Activated T-helper 1 cell treated with anti-CD3 and anti-CD28 coated beads, Interleukin-12 subunit alpha, Interleukin-12 subunit beta, Interleukin-2, Interleukin-4 antibody, amounts not matched to agents 30 ng/mL and 10 ng/mL and 1 ng/mL, durations not matched to agents 14 hours and 24 hours and 36 hours (primary cell): Measurements from ENCODE around the gene GNRHR. TPM values are rescaled to one million over a fixed set of nuclear protein-coding genes. Genes with fewer than 3 reads are reported as not detected.

Source experiments
- total RNA-seq: library from RNA; stranded (reverse); gene quantifications from 2 replicates; pipeline ENCODE4 v1.2.3, GENCODE V29; 2022

GNRHR gene
- total RNA-seq, 1 donor from 2014 or later = not detected

Other genes with a start within 250 kb of the GNRHR start
- gene CENPC, start 208.9 kb downstream of the GNRHR start, total RNA-seq = 27.7 and 29.2 TPM in 2 replicates
- 19.2 and 19.7 TPM in 2 replicates for gene STAP1, start 195.7 kb downstream of the GNRHR start, total RNA-seq
- 78.2 and 78.5 TPM in 2 replicates for gene UBA6, start 53.2 kb downstream of the GNRHR start, total RNA-seq
- not detected in 2 replicates for gene TMPRSS11D, start 129.6 kb upstream of the GNRHR start, total RNA-seq
- not detected in 2 replicates for gene TMPRSS11A, start 209.1 kb upstream of the GNRHR start, total RNA-seq